22Rv1 (cell line): ENCODE measurements around the gene NLK.

Experiments
- CTCF ChIP-seq: fragments of 450-650 bp; IDR thresholded peaks from 2 replicates; pipeline ENCODE4 v1.5.1; 2017; ENCODE audit warnings: mild to moderate bottlenecking
- ZFX ChIP-seq: fragments of 450-650 bp; IDR thresholded peaks from 2 replicates; pipeline ENCODE4 v1.6.1; 2017; ENCODE audit warnings: antibody characterized with exemption, borderline replicate concordance

GRCh38 chr17:28049071-28049470 is 6.6 kb downstream of the NLK start:
- TF ChIP-seq CTCF, result no peak
- no peak for TF ChIP-seq ZFX
